WI38 (cell line): ENCODE results near the gene SLC25A21.

Source experiments
- H3K4me3 ChIP-seq: 2 replicates; pipeline ENCODE4 v1.5.1; 2011; ENCODE audit warnings: low read depth, mild to moderate bottlenecking, control low read depth, low read length
- TF ChIP-seq, protein P1 (sequence below): IDR thresholded peaks from 2 replicates; pipeline ENCODE4 v1.5.1; 2012; ENCODE audit warnings: low read depth, mild to moderate bottlenecking, control low read depth, low read length

The SLC25A21 gene

GRCh38 chr14:36951380-36951911, 221.0 kb downstream of the SLC25A21 start:
- no peak overlapping the region for H3K4me3 ChIP-seq
- TF ChIP-seq, protein P1, sequence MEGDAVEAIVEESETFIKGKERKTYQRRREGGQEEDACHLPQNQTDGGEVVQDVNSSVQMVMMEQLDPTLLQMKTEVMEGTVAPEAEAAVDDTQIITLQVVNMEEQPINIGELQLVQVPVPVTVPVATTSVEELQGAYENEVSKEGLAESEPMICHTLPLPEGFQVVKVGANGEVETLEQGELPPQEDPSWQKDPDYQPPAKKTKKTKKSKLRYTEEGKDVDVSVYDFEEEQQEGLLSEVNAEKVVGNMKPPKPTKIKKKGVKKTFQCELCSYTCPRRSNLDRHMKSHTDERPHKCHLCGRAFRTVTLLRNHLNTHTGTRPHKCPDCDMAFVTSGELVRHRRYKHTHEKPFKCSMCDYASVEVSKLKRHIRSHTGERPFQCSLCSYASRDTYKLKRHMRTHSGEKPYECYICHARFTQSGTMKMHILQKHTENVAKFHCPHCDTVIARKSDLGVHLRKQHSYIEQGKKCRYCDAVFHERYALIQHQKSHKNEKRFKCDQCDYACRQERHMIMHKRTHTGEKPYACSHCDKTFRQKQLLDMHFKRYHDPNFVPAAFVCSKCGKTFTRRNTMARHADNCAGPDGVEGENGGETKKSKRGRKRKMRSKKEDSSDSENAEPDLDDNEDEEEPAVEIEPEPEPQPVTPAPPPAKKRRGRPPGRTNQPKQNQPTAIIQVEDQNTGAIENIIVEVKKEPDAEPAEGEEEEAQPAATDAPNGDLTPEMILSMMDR: no peak

- TF ChIP-seq, protein P1: no peak
- no peak overlapping the region for H3K4me3 ChIP-seq
Measured at GRCh38 chr14:36950812-36951211, 221.6 kb downstream of the SLC25A21 start.

DNA sequence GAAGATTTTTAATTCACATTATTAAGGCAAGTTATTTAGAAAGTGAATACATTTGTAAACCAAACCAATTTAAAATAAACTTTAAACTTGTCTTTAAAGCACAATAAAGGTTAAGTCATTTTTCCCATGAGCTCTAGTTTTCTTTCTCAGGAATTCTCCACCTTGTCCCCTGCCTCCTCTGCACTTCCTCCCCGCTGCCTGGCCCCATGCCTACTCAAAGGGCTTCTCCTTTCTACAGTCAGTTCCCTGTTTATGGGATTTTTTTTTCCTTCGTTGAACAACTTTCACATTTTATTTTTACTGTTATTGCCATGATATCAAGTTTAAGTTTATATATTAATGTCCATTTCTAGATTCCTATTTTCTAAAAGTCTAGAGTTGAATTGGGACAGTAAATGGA, 223.0 kb downstream of the SLC25A21 start:
- TF ChIP-seq, protein P1: no peak
- H3K4me3 ChIP-seq: no peak overlapping the region

DNA sequence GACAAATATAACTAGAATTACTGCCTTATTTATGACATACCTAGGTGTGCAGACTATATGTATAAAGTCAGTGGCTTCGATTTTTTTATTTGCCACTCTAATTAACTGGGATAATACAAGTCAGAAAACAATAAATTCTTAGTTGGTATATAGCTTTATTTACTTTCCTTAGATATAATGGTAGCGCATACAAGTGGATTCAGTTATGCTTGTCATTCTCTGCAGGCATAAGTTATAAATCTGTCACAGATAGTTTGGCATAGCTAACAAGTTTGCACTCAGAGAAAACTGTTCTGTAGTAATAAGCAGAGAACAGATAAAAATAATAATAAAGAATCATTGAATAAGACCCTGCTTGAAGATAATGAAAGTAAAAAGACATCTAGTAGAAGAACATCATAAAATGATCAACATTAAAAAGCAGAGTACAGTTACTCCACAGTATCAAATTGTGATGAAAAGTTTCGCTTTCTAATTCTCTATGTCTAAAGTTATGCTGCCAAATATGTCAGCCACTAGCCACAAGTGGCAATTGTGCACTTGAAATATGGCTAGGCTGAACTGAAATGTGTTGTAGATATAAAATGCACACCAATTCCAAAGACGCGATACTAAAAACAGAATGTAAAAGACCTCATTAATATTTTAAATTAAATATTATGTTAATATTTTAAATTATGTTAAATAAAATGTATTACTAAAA, 224.1 kb downstream of the SLC25A21 start:
- H3K4me3 ChIP-seq: no peak overlapping the region
- TF ChIP-seq, protein P1: no peak

DNA sequence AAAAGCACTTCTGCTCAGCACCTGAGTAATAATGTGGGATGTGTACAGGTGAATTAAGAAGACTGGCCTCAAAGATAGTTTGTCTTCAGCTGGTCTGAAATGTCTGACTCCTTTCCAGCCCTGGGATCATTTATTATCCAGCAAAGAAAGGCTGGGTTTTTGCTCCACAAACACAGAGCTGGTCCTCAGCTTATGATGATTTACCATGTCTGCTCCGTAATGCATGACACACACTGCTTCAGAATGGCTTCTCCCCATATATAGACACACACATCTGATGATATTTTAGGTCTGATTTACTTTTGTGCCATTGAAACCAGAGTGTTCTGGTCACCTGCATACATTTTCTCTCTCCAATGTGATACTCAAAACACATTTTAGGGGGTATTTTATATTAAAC, 225.0 kb downstream of the SLC25A21 start:
- no peak overlapping the region for H3K4me3 ChIP-seq
- TF ChIP-seq, protein P1: no peak

GRCh38 chr14:36946872-36947271, 225.5 kb downstream of the SLC25A21 start:
- no peak overlapping the region for H3K4me3 ChIP-seq
- TF ChIP-seq, protein P1: no peak

DNA sequence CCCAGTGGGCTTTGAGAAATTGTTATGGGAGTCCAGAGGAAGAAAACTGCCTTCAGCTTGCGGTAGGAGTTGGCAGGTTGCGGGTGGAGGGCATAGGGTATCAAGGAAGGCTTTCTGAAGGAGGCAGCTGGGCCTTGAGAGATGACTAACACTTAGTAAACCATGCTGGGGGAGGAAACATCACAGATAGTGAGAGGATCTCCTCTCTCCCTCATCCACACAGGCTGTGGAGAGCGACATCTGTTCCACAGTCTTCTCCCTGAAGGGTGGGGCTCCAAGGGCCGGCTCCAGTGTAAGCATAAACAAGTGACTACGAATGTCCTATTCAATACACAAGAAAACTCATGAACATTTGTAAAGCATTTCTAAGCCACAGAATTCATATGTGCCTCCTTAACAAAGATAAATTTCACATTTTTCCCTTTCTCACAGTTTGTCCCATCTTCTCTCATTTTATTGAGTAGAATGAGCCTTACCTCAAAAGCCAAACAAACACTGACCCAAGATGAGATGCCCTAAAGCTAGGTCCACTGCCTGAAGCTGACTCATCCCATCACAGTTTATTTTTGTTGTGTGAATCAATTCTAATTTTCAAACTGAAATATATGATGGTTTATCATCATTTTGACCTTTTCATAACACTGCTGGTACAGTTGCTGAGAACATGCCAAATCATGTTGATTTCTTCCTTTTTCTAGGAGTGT, 227.9 kb downstream of the SLC25A21 start:
- 0 out of 2 replicates have a peak overlapping the region, but pooled peaks have one; percentile 16 for H3K4me3 ChIP-seq
- TF ChIP-seq, protein P1: no peak
